Left colon (tissue), 2 donors: ENCODE data around the gene SUSD6. TPM values are rescaled to one million over a fixed set of nuclear protein-coding genes. Genes with fewer than 3 reads are reported as not detected.
"Not testable (repeated sequence)": the region's sequence is repeated elsewhere in the genome, so short reads cannot be mapped to it uniquely, and the experiment has no call there.

ENCODE experiments used
- ATAC-seq: fragments of 200-7000 bp; cut with Tn5 transposase; one replicate; pipeline ENCODE4 v1.9.1; 2020; ENCODE audit warnings: mild to moderate bottlenecking, moderate library complexity
- DNase-seq, 2 donors: peaks; one replicate each; pipeline ENCODE4 v3.0.0-alpha.2; 2020
- intact Hi-C, 2 donors: fragments of 100-400 bp; cut with DNase I in 1 of 2; cut with micrococcal nuclease in 1 of 2; formaldehyde crosslinking; loops; one replicate each; pipeline versions ENCODE4 v1.11.2 to v1.14.0; 2022; cut with DNase I, micrococcal nuclease
- total RNA-seq, 2 donors: library from RNA; stranded (reverse); fragmentation: NEBNext Ultra II Directional; extraction: Animal tissue kit (Norgen Biotek cat#: 25700); gene quantifications; one replicate each; pipeline ENCODE4 v1.2.1, GENCODE V29; 2021
- donor health status: DM: no; HTN: no; CAD: no.
- donor health status: DM: yes; HTN: yes; CAD: no.

The SUSD6 gene
- total RNA-seq, 2 donors from 2014 or later, result 73.8 to 98.9 TPM

DNA sequence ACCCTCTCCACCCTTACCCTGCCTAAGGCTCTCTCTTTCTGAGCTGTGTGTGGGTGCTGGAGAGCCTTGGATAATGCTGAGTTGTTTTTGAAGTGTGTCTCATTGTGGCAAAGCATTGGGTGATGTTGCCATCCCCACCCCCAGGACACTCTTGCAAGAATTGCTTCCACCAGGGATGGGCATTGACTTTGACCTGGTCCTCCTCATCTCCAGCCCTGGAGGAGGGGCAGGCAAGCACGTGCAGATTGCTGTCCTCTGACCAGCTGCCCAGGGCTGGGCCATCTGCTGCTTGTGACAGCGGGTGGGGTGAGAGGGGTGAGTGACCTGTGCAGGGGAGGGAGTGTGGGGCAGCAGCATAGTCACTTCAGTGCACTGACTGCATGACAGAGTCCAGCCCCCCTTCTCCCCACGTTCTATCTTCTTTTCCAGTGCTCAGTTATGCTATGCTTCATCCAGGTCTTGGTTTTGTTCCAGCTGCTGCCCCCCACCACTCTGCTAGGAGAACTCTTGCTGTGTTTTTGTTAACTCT, 26.2 kb downstream of the SUSD6 start:
- DNase-seq (peak; percentile 61 to 77), ATAC-seq (peak; percentile 80)
- intact Hi-C loops, result no loop called here

DNA sequence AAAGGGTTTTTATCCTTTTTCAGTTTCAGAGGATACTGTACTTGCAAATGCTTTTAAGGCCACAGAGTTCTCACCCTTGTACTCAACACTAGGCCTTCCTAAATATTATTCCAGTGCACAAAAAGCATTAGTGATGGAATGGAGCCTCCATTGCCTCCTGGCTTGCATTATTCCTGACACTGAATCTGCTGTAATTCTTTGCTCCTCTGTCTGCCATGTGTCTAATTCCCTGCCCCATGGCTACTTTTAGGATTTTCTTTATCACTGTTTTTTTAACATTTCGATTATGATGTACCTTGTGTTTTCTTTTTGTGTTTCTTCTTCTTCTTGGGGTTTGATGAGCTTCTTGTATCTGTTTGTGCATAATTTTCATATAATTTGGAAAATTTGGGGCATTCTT, 29.5 kb downstream of the SUSD6 start:
- DNase-seq (no peak), ATAC-seq (no peak)
- intact Hi-C loops, result no loop called here

DNA sequence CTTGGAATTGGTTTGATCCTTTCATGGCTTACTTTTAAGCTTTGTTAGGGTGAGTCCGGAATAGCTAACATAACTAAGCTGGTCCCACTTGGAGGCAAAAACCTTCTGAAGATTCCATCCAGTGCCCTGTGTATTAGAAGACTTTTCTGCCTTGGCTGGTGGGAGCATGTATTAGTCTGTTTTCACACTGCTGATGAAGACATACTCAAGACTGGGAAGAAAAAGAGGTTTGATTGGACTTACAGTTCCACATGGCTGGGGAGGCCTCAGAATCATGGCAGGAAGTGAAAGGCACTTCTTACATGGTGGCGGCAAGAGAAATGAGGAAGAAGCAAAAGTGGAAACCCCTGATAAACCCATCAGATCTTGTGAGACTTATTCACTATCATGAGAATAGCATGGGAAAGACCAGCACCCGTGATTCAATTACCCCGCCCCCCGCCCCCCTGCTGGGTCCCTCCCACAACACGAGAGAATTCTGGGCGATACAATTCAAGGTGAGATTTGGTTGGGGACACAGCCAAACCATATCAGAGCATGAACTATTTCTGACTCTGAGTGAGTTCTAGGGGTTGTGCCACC, 30.9 kb downstream of the SUSD6 start:
- DNase-seq, intact Hi-C loops, ATAC-seq: not testable (repeated sequence)

DNA sequence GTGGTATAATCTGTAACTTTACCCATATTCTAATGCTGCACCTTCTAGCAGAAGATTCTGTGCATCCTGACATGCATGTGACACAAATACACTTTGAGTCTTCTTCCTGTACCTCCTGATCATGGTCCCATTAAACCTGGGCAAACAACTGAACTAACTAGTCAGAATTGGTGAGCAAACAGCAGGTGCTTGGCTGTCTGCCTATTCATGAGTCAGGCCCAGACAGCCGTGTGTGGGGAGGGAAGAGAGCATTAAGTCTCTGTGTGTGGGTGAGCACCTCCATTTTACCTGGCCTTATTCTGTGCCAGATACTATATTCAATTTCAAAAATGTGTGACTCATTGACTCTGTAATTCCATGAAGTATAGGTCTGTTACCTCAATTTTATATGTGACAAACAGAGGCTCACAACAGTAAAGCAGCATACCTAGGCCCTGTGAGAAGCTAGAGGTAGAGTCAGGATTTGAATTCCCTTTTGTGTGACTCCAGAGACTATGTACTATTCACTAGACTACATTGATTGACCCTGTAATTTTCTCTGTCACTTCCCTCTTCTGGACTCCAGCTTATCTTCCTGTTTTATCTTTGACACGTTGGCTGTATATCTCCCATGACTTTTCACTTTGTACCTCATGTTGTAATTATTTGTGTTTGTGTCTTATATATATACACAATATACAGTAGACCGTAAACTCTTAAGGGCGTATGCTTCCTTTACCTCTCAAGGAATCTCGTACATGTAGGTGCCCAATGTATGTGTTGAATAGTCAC, 32.2 kb downstream of the SUSD6 start:
- intact Hi-C loops, result no loop called here
- DNase-seq (peak; percentile 83 to 90), ATAC-seq (peak; percentile 85)

DNA sequence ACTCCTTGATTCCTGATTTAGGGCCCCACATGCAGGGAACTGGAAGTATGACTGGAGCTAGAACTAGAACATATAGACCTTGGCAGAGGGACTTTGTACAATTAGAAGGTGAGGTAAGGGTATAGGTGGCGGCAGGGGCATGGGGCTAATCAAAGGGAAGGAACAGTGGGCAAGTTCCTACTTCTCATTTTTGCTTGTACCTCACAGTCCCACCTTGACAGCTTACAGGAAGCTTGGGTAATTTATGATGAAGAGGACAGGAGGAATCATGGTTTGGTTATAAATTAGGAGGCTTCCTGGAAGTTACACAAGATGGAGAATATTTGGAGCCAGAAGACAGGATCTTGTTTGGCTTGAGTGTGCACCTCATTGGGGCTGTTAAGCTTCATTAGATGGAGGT, 33.4 kb downstream of the SUSD6 start:
- DNase-seq (no peak), ATAC-seq (peak; percentile 5)
- intact Hi-C loops, result no loop called here

- ATAC-seq (no peak), DNase-seq (no peak)
- intact Hi-C loops, result no loop called here
Measured at GRCh38 chr14:69647213-69647612, 35.8 kb downstream of the SUSD6 start.

DNA sequence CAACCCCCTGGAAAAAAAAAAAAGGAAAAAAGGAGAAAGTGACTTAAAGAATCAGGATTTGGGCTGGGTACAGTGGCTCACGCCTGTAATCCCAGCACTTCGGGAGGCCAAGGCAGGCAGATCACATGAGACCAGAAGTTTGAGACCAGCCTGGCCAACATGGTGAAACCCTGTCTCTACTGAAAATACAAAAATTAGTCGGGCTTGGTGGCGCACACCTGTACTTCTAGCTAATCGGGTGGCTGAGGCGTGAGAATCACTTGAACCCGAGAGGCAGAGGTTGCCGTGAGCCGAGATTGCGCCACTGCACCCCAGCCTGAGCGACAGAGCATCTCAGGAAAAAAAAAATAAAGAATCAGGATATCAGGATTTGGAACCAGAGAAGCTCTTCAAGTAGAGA, 36.2 kb downstream of the SUSD6 start:
- intact Hi-C loops, ATAC-seq, DNase-seq: not testable (repeated sequence)

DNA sequence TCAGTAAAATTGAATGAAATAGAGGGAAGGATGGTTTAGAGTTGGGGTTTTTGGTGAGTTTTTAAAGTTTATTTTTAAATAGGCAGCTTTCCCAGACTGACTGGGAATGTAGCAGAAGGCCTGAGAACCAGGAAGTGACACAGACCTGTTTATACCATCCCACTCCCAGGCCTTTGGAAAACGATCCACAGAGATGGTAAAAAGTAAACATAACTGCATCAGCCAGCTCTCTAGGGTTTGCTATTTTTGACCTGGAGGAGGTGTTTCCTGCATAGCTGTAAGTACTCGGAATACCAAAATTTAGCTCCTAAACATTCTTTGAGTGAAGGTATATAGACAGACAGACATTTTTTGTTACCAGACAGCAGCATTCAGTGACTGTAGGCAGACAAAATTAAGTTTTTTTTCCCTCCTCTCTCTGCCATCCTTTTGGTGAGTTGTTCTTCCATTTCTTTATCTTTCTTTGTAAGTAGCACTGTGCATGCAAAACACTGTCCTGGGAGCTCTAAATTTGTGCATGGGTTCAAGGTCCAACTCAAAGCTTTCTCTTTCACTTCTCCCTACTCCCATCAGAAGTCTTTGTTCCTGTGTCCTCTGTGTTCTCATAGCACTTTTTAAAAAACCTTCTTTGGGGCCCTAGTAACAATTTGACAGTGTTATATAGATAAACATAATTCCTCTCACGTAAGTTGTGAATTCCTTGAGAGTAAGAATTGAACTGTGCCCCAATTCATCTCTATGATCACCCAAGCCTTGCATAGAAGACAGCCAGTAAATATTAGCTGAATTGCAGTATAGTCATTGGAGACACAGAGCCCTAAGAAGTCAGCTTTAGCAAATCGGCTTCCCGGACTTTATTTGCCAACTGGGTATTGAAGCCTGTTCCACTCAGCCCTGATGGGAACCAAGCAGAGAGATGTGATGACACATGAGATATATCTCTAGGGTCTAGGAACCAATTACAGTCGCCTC, 37.4 kb downstream of the SUSD6 start:
- intact Hi-C loops, result no loop called here
- ATAC-seq (peak; percentile 65), DNase-seq (no peak)

DNA sequence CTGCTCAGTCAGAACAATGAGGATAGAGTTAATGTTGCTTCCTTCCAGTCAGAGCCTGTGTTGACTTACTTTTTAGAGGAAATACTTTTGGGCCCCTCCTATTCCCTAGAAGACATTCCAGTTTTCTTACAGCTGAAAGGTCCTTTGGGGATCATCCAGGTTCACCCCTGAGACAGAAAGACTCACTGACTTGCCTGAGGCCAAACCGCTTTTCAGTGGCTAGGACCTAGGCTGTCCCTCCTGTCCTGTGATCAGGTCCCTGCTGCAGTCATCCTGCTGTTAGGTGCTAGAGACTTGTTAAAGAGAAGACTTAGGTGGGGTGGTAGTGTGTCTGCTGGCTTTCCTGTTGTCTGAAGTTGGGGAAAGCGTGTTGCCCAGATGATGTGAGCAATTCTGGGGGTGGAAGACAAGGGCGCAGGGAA, 39.6 kb downstream of the SUSD6 start:
- DNase-seq (no peak), ATAC-seq (peak; percentile 6)

DNA sequence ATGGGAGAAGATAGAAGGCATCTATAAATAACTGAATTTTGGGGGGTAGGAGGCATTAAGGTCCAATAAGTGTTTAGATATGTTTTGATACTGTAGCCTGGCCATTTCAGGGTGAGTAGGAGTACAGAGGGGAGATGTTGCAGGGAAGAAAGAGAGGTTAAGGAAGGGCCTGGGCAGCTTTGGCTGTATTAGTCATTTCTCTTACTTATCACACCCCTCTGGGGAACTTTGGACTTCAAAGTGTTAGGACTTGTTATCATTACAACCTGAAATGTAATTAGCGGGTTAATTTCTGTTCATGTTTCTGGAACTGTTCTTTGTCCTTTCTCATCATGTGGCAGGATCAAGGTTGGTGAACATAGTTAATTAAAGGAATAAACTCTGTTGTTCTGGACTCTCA, 40.3 kb downstream of the SUSD6 start:
- DNase-seq (no peak), ATAC-seq (peak; percentile 46)
- intact Hi-C loops, result no loop called here

More for the DNA sequence above, 39.6 kb downstream of the SUSD6 start:
- intact Hi-C loops, result no loop called here

GRCh38 chr14:69652942-69653684, 41.7 kb downstream of the SUSD6 start:
- intact Hi-C loops, result no loop called here
- DNase-seq (peak in 1 of 2 donors; percentile 66), ATAC-seq (peak; percentile 49)

DNA sequence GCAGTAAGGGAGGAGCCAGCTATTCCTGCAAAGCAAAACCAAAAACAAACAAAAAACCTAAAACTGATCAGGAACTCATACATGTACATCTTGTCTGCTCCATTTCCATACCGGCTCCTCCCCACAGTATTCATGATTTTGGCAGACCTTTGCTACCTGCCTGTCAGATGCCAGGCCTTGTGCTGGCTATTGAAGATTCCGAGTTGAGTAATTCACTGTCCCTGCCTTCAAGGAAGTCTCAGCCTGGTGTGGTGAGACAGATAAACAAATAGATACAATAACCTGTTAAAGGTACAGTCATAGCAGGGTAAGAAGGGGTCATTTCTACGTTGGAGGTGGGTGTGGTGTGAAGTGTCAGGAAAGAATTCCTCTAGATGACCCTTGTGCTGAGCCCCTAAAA, 42.7 kb downstream of the SUSD6 start:
- intact Hi-C loops, result no loop called here
- DNase-seq, result peak in 1 of 2 donors; percentile 61
- ATAC-seq, result peak; percentile 62

DNA sequence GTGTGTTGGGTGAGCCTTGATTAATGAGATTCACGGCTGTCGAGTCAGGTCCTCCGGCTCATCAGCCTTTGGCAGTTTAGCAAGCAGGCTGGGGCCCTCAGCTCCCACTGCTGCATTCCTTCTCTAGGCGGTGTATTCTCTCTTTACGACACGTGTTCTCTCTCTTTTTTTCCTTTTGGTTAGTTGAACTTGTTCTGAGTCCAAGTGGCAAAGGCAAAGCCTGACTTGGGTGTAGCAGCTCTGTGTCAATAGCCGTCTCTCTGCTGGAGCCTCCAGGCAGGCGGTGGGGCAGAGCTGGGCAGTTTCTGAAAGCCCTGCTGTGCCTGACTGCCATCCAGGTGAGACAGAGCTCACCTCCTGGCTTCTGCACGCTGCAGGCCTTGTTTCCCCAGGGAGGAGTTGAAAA, 46.6 kb downstream of the SUSD6 start:
- peak; percentile 71 to 78 for DNase-seq
- ATAC-seq, result peak; percentile 80
- intact Hi-C loops, result no loop called here

GRCh38 chr14:69658664-69659261, 47.4 kb downstream of the SUSD6 start:
- DNase-seq (no peak), ATAC-seq (peak; percentile 40)
- intact Hi-C loops, result no loop called here

- intact Hi-C loops, result no loop called here
- DNase-seq, result no peak
- no peak for ATAC-seq
Measured at GRCh38 chr14:69660344-69661193, 49.2 kb downstream of the SUSD6 start.

DNA sequence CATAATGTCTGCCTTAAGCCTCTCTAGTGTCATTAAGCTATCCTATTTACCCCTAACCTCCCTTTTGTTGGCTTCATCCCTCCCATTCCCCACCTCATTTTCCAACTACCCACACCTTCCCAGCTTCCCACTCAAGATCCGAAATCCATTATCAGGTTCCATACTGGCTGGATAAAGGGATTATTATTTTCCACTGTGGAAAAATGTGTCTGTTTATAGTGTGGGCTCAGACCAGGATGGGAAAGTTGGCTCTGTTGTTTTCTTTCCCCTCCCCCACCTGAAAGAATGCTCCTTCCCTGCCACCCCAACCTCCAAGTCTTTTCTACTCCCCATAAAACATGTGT, 49.8 kb downstream of the SUSD6 start:
- DNase-seq (no peak), ATAC-seq (no peak)
- intact Hi-C loops, result no loop called here

GRCh38 chr14:69662636-69663299, 51.4 kb downstream of the SUSD6 start:
- intact Hi-C loops, result no loop called here
- no peak for DNase-seq
- no peak for ATAC-seq
